Neuronal stem cell (in vitro differentiated cells): ENCODE measurements around the gene PDE3B.

Experiments
- DNase-seq: peaks from one replicate; pipeline ENCODE4 v3.0.0-alpha.2; 2013; ENCODE audit warnings: low spot score
- H2AFZ ChIP-seq: one replicate; pipeline ENCODE4 v1.6.1; 2013; ENCODE audit warnings: mild to moderate bottlenecking, low read length, inconsistent platforms
- H2AK5ac ChIP-seq: 2 replicates; pipeline ENCODE4 v1.6.1; 2013; ENCODE audit warnings: low read depth, mild to moderate bottlenecking, inconsistent platforms, low read length, moderate library complexity, mixed read lengths
- H2BK120ac ChIP-seq: 2 replicates; pipeline ENCODE4 v1.6.1; 2013; ENCODE audit warnings: low read depth, mild to moderate bottlenecking, inconsistent platforms, low read length, moderate library complexity, mixed read lengths
- H2BK12ac ChIP-seq: one replicate; pipeline ENCODE4 v1.6.1; 2013; ENCODE audit warnings: low read length, inconsistent platforms
- H2BK15ac ChIP-seq: 2 replicates; pipeline ENCODE4 v1.6.1; 2013; ENCODE audit warnings: mild to moderate bottlenecking, low read length, inconsistent platforms, mixed read lengths
- H2BK5ac ChIP-seq: one replicate; pipeline ENCODE4 v1.6.1; 2013; ENCODE audit warnings: inconsistent platforms, mild to moderate bottlenecking, low read length, moderate library complexity
- H3K14ac ChIP-seq: one replicate; pipeline ENCODE4 v1.6.1; 2013; ENCODE audit warnings: low read length, inconsistent platforms
- H3K18ac ChIP-seq: 2 replicates; pipeline ENCODE4 v1.6.1; 2013; ENCODE audit warnings: low read length, inconsistent platforms
- H3K23ac ChIP-seq: 2 replicates; pipeline ENCODE4 v1.6.1; 2013; ENCODE audit warnings: low read depth, mild to moderate bottlenecking, mixed read lengths, low read length, inconsistent platforms; ENCODE audit not compliant: poor library complexity
- H3K27ac ChIP-seq: replicated peaks from 3 replicates; pipeline ENCODE4 v1.5.1; 2013; ENCODE audit warnings: low read length, inconsistent platforms
- H3K27me3 ChIP-seq, 3 experiments: 2 replicates each; pipeline ENCODE4 v1.6.1; 2013; ENCODE audit warnings: low read length in 3 of 3, mild to moderate bottlenecking in 2 of 3, inconsistent platforms in 1 of 3, low read depth in 1 of 3, mixed read lengths in 1 of 3, moderate library complexity in 1 of 3; ENCODE audit not compliant: control insufficient read depth in 3 of 3, insufficient read depth in 3 of 3
- H3K36me3 ChIP-seq, 2 donors: replicated peaks in 1 of 2; 2 replicates each; pipeline ENCODE4 v1.6.1; 2013; ENCODE audit warnings: low read length in 2 of 2; ENCODE audit not compliant: control insufficient read depth in 2 of 2, insufficient read depth in 2 of 2
- H3K4ac ChIP-seq: 2 replicates; pipeline ENCODE4 v1.6.1; 2013; ENCODE audit warnings: inconsistent platforms, mild to moderate bottlenecking, low read length, moderate library complexity
- H3K4me1 ChIP-seq, 2 donors: 1 replicate in 1 of 2; 2 replicates in 1 of 2; pipeline ENCODE4 v1.6.1; 2013; ENCODE audit warnings: low read length in 2 of 2, low read depth in 1 of 2; ENCODE audit not compliant: control insufficient read depth in 2 of 2, insufficient read depth in 1 of 2
- H3K4me2 ChIP-seq: one replicate; pipeline ENCODE4 v1.6.1; 2013; ENCODE audit warnings: mild to moderate bottlenecking, low read length, inconsistent platforms; ENCODE audit not compliant: insufficient read depth, poor library complexity, severe bottlenecking
- H3K4me3 ChIP-seq, 2 donors: 2 replicates each; pipeline ENCODE4 v1.5.1; 2013; ENCODE audit warnings: low read length in 2 of 2, mild to moderate bottlenecking in 2 of 2, inconsistent platforms in 1 of 2, moderate library complexity in 1 of 2
- H3K79me1 ChIP-seq: one replicate; pipeline ENCODE4 v1.6.1; 2013; ENCODE audit warnings: low read depth, mild to moderate bottlenecking, inconsistent platforms, low read length, moderate library complexity
- H3K9ac ChIP-seq: one replicate; pipeline ENCODE4 v1.6.1; 2013; ENCODE audit warnings: mild to moderate bottlenecking, low read depth, low read length, inconsistent platforms; ENCODE audit not compliant: poor library complexity
- H3K9me3 ChIP-seq, 2 donors: replicated peaks in 1 of 2; 2 replicates each; pipeline versions ENCODE3 to v1.6.1; 2013; ENCODE audit warnings: low read length in 2 of 2, mild to moderate bottlenecking in 2 of 2, inconsistent platforms in 1 of 2, low read depth in 1 of 2, mixed read lengths in 1 of 2, moderate library complexity in 1 of 2; ENCODE audit not compliant: control insufficient read depth in 2 of 2, insufficient read depth in 1 of 2
- H4K8ac ChIP-seq: one replicate; pipeline ENCODE4 v1.6.1; 2013; ENCODE audit warnings: low read depth, mild to moderate bottlenecking, inconsistent platforms, low read length, moderate library complexity
- H4K91ac ChIP-seq: one replicate; pipeline ENCODE4 v1.6.1; 2013; ENCODE audit warnings: low read length, low read depth, mild to moderate bottlenecking, inconsistent platforms; ENCODE audit not compliant: poor library complexity
- whole genome bisulfite sequencing, 2 donors: extraction: QIAGEN DNeasy Blood & Tissue Kit; methylation state at CpG; one replicate each; pipeline ENCODE4 v1.1.7; 2013; ENCODE audit warnings: missing lambda C conversion rate in 2 of 2, mixed read lengths in 1 of 2; ENCODE audit not compliant: insufficient read length in 2 of 2, insufficient replicate concordance in 1 of 2; ENCODE audit errors: extremely low coverage in 2 of 2; 5-methylcytosine and 5-hydroxymethylcytosine counted together

The PDE3B gene

DNA sequence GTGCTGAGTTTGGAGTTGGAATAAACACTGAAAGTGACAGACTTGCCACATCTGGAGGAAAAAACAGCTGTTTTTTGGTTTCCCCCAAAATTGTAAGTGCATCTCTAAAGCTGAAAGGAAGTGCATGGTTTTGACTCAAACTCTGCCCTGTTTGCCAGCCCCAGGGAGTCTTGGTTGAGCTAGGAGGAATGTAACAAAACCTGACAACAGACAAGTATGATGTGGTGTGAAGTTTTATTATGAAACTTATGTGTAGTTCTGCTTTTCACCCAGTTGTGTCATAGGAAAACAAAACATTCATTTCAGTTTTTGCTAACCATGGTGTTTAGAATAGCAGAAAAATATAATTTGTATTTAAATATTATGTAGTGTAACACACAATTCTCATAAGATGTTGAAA lies 31.7 kb upstream of the PDE3B start:
- Histone ChIP-seq H4K91ac (no peak overlapping the region), H3K27me3 (no peaks in the 10 kb centered on the region), H3K9ac (no peak overlapping the region), H3K36me3 (peaks cover 0 to 30% of the 10 kb centered on the region in 2 donors), H3K4me2 (no peak overlapping the region), H3K14ac (no peak overlapping the region), H3K4ac (no peak overlapping the region), H4K8ac (no peak overlapping the region), H3K23ac (no peak overlapping the region), H3K27ac (no peak overlapping the region), H2BK120ac (no peak overlapping the region), H3K4me3 (no peak overlapping the region), H2BK5ac (no peak overlapping the region), H3K18ac (no peak overlapping the region), H2AK5ac (no peak overlapping the region), H3K79me1 (no peaks in the 10 kb centered on the region), H3K4me1 (peaks cover 0 to 1% of the 10 kb centered on the region in 2 donors), H2BK12ac (no peak overlapping the region), H2AFZ (no peak overlapping the region), H2BK15ac (no peak overlapping the region), H3K9me3 (peaks cover 1 to 4% of the 10 kb centered on the region in 2 donors)
- DNase-seq: no peak

DNA sequence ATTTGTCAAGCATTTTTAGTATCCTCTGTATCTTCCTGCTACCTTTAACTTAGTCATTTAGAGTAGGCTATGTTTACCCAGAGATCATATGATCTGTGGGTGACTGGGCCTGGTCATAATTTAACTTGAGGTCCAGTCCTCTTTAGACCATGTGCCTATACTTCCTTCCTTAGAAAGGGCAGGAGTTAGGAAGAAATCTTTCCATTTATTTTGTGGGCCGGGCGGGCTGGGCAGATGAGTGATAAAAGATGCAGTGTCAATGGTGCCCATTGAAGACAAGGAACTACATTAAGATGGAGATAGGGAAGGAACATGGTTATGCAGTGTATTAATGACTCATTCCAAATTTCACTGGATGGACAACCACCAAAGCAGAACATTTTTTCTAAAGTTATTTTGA lies 30.9 kb upstream of the PDE3B start:
- H3K79me1 ChIP-seq: no peaks in the 10 kb centered on the region
- peaks cover 0 to 1% of the 10 kb centered on the region in 2 donors for H3K4me1 ChIP-seq
- no peak overlapping the region for H4K91ac ChIP-seq
- H3K4me3 ChIP-seq: no peak overlapping the region
- whole genome bisulfite sequencing, 2 donors: no CpG with 5 or more reads among the region's 2 CpGs
- H3K27ac ChIP-seq: no peak overlapping the region
- no peak for DNase-seq
- H3K14ac ChIP-seq: no peak overlapping the region
- H3K4me2 ChIP-seq: no peak overlapping the region
- H3K23ac ChIP-seq: no peak overlapping the region
- no peak overlapping the region for H2BK12ac ChIP-seq
- H3K9ac ChIP-seq: no peak overlapping the region
- no peak overlapping the region for H2AFZ ChIP-seq
- no peak overlapping the region for H2BK120ac ChIP-seq
- H2BK15ac ChIP-seq: no peak overlapping the region
- H3K36me3 ChIP-seq: peaks cover 0 to 25% of the 10 kb centered on the region in 2 donors
- H2AK5ac ChIP-seq: no peak overlapping the region
- H2BK5ac ChIP-seq: no peak overlapping the region
- H3K27me3 ChIP-seq: no peaks in the 10 kb centered on the region
- H4K8ac ChIP-seq: no peak overlapping the region
- H3K9me3 ChIP-seq: peaks cover under 1 to 1% of the 10 kb centered on the region in 2 donors
- H3K4ac ChIP-seq: no peak overlapping the region
- H3K18ac ChIP-seq: no peak overlapping the region

DNA sequence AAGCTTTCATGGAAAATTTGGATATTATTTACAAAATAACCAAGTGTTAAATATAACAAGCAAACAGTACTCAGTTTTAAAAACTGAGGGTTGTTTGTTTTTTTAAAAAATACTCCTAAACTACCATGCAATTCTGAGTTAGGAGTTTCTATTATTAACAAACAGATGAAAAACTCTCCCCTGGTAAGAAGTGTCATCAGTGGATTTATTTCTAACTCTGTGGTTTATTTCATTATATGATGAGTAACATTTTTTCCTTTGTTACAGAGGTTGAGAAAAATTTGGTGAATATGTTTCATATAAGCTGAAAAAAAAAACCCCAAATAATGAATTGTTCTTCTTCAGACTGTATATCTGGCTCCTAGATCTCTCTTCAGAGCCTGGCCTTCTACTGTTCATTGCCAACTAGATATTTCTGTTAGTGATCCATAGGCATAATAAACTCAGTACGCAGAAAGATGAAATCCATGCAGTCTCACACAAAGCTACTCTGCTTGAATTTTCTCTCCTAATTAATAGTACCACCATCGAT lies 29.4 kb upstream of the PDE3B start:
- Histone ChIP-seq H3K4me3 (no peak overlapping the region), H2BK15ac (no peak overlapping the region), H2BK5ac (no peak overlapping the region), H3K79me1 (no peaks in the 10 kb centered on the region), H3K36me3 (peaks cover 0 to 16% of the 10 kb centered on the region in 2 donors), H3K4me1 (peaks cover 0 to 1% of the 10 kb centered on the region in 2 donors), H4K8ac (no peak overlapping the region), H3K18ac (no peak overlapping the region), H2AK5ac (no peak overlapping the region), H3K23ac (no peak overlapping the region), H3K4me2 (no peak overlapping the region), H3K27ac (no peak overlapping the region), H2AFZ (no peak overlapping the region), H3K9me3 (peaks cover 0 to 1% of the 10 kb centered on the region in 2 donors), H3K14ac (no peak overlapping the region), H2BK12ac (no peak overlapping the region), H3K9ac (no peak overlapping the region), H2BK120ac (no peak overlapping the region), H3K4ac (no peak overlapping the region), H4K91ac (no peak overlapping the region), H3K27me3 (no peaks in the 10 kb centered on the region)
- WGBS, 2 donors: no CpG with 5 or more reads among the region's 2 CpGs
- DNase-seq: no peak

DNA sequence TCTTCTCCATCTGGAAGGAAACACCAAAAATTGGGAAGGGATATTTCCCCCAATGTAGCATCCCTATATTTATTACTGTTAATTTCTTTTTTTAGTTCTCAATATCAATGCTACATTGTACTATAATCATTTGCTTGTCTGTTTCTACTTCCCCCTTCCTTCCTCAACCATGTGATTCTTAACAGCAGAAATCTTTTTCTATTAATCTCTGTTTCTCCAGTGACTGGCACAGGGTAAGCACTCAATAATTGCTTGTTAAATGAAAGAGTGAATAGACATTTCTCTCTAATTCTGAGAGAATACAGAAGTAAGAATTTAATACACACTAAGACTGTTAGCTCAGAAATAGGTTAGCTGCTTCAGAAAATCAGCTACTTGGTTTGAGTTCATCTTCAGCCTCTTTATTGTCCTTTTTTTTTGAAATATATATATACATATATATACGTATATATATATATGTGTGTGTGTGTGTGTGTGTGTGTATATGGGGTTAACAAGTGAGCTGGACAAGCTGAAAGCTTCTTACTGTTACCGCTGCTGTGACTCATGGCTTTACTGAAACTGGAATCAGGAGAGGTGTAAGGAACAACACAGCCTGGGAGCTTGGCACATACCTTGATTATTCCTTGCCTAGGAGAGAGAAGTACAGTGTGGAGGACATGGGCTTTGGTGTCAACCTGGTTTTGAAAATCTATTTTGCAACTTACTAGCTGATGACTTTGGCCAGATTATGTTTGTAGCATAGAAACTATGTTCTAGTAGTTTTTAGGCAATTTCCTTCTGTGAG lies 26.2 kb upstream of the PDE3B start:
- H3K27ac ChIP-seq: no peak overlapping the region
- H3K4me1 ChIP-seq: peaks cover 0 to 1% of the 10 kb centered on the region in 2 donors

More for the DNA sequence above, 26.2 kb upstream of the PDE3B start:
- no peak overlapping the region for H4K91ac ChIP-seq
- no peak overlapping the region for H2BK15ac ChIP-seq
- no peaks in the 10 kb centered on the region for H3K79me1 ChIP-seq
- H3K9ac ChIP-seq: no peak overlapping the region
- H3K27me3 ChIP-seq: no peaks in the 10 kb centered on the region
- H3K4ac ChIP-seq: no peak overlapping the region
- no peak overlapping the region for H2BK12ac ChIP-seq
- H3K18ac ChIP-seq: no peak overlapping the region
- no peaks in the 10 kb centered on the region for H3K9me3 ChIP-seq
- no peak overlapping the region for H2BK5ac ChIP-seq
- no peak overlapping the region for H2AK5ac ChIP-seq
- no peak overlapping the region for H3K4me3 ChIP-seq
- no peak for DNase-seq
- no peak overlapping the region for H3K23ac ChIP-seq
- H2BK120ac ChIP-seq: no peak overlapping the region
- H3K14ac ChIP-seq: no peak overlapping the region
- no peak overlapping the region for H3K4me2 ChIP-seq
- H3K36me3 ChIP-seq: no peaks in the 10 kb centered on the region
- no peak overlapping the region for H2AFZ ChIP-seq
- no CpG with 5 or more reads among the region's 2 CpGs for WGBS, 2 donors
- H4K8ac ChIP-seq: no peak overlapping the region
